Activated T-helper 1 cell treated with anti-CD3 and anti-CD28 coated beads, Interleukin-12 subunit alpha, Interleukin-12 subunit beta, Interleukin-2, Interleukin-4 antibody, amounts not matched to agents 30 ng/mL and 10 ng/mL and 1 ng/mL, durations not matched to agents 14 hours and 24 hours and 36 hours (primary cell): ENCODE data around the gene C11orf42. TPM values are rescaled to one million over a fixed set of nuclear protein-coding genes. Genes with fewer than 3 reads are reported as not detected.

ENCODE experiments used
- DNase-seq: peaks from one replicate; pipeline ENCODE4 v3.0.0; 2021; ENCODE audit warnings: low spot score
- H3K27ac Mint-ChIP-seq: one replicate; pipeline ENCODE4 v1.8.0; 2021; ENCODE audit warnings: mild to moderate bottlenecking, mixed read lengths
- H3K27me3 Mint-ChIP-seq: one replicate; pipeline ENCODE4 v1.8.0; 2022; ENCODE audit warnings: mild to moderate bottlenecking, moderate library complexity, mixed read lengths; ENCODE audit not compliant: insufficient read depth
- H3K36me3 Mint-ChIP-seq: one replicate; pipeline ENCODE4 v1.8.0; 2021; ENCODE audit warnings: low read depth, mixed read lengths
- H3K4me1 Mint-ChIP-seq: one replicate; pipeline ENCODE4 v1.8.0; 2021; ENCODE audit warnings: low read depth, mixed read lengths
- H3K4me3 Mint-ChIP-seq: one replicate; pipeline ENCODE4 v1.8.0; 2021; ENCODE audit warnings: mild to moderate bottlenecking, moderate library complexity, mixed read lengths
- H3K9me3 Mint-ChIP-seq: one replicate; pipeline ENCODE4 v1.8.0; 2021; ENCODE audit warnings: mixed read lengths
- intact Hi-C: fragments of 100-400 bp; cut with micrococcal nuclease; formaldehyde crosslinking; loops from one replicate; pipeline ENCODE4 v1.15.1; 2024
- total RNA-seq: library from RNA; stranded (reverse); gene quantifications from 2 replicates; pipeline ENCODE4 v1.2.3, GENCODE V29; 2022

The C11orf42 gene
- total RNA-seq, 1 donor from 2014 or later: not detected

- intact Hi-C loops: no loop called here
- DNase-seq: peak; percentile 22
- peaks cover 3% of the 10 kb centered on the region for H3K27me3 Mint-ChIP-seq
These were observed 2.0 kb upstream of the C11orf42 start for GRCh38 chr11:6203327-6203726.

GRCh38 chr11:6204706-6205105 is 651 bp upstream of the C11orf42 start:
- peaks cover 36% of the 10 kb centered on the region for H3K4me1 Mint-ChIP-seq
- H3K36me3 Mint-ChIP-seq: peaks cover 17% of the 10 kb centered on the region

More at GRCh38 chr11:6203327-6203726, 2.0 kb upstream of the C11orf42 start:
- peaks cover 12% of the 10 kb centered on the region for H3K36me3 Mint-ChIP-seq
- H3K9me3 Mint-ChIP-seq: no peaks in the 10 kb centered on the region
- H3K4me3 Mint-ChIP-seq: peak overlapping the region; percentile 32
- no peak overlapping the region for H3K27ac Mint-ChIP-seq
- H3K4me1 Mint-ChIP-seq: peaks cover 36% of the 10 kb centered on the region

DNA sequence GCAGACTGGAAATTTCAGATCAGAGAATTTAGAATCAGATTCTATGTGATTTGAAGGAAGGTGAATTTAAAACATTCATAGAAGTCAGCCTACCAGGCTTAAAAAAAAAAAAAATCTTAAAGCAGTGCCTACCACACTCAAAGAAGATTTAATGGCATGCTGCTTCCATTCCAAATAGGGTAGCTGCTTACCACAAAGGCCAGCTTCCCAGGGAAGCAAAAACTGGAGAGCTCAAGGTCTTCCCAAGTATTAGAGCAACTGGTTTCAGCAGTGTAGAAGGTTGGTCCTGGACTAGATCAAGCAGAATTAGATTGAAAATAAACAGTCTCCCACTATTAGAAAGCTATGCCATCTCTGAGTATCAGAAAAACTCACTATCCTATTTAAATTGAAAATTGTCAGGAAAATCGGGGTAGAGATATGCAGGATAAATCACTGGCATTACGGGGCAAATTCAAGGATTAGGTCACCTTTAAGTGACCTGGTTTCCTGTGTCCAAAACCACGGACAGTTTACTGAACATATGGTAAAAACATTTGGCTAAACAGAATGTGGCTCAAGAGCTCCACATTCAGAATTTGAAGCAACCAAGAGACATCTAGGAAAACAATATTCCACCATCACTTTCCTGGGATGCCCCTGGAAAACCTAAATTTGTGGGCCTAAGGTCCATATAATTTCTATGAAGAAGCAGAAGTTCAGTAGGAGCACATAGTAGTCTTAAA is 1.3 kb downstream of the C11orf42 start:
- Mint-ChIP-seq H3K27ac (no peak overlapping the region), H3K9me3 (no peaks in the 10 kb centered on the region), H3K4me3 (no peak overlapping the region), H3K27me3 (no peaks in the 10 kb centered on the region), H3K4me1 (peaks cover 29% of the 10 kb centered on the region), H3K36me3 (peaks cover 18% of the 10 kb centered on the region)
- no peak for DNase-seq
- intact Hi-C loops: no loop called here

More at GRCh38 chr11:6204706-6205105, 651 bp upstream of the C11orf42 start:
- H3K9me3 Mint-ChIP-seq: no peaks in the 10 kb centered on the region
- H3K4me3 Mint-ChIP-seq: no peak overlapping the region
- H3K27ac Mint-ChIP-seq: no peak overlapping the region
- intact Hi-C loops: no loop called here
- DNase-seq: no peak
- peaks cover 3% of the 10 kb centered on the region for H3K27me3 Mint-ChIP-seq

- Mint-ChIP-seq H3K27ac (no peak overlapping the region), H3K4me3 (no peak overlapping the region), H3K27me3 (no peaks in the 10 kb centered on the region), H3K9me3 (no peaks in the 10 kb centered on the region), H3K4me1 (no peaks in the 10 kb centered on the region), H3K36me3 (peaks cover 16% of the 10 kb centered on the region)
- DNase-seq: no peak
- intact Hi-C loops: no loop called here
These were observed 4.4 kb downstream of the C11orf42 start for GRCh38 chr11:6209801-6210200.

GRCh38 chr11:6210274-6210955 is 5.1 kb downstream of the C11orf42 start:
- H3K9me3 Mint-ChIP-seq: no peaks in the 10 kb centered on the region
- H3K36me3 Mint-ChIP-seq: peaks cover 19% of the 10 kb centered on the region
- no peaks in the 10 kb centered on the region for H3K4me1 Mint-ChIP-seq
- no peaks in the 10 kb centered on the region for H3K27me3 Mint-ChIP-seq
- no peak for DNase-seq
- intact Hi-C loops: no loop called here
- H3K27ac Mint-ChIP-seq: no peak overlapping the region
- H3K4me3 Mint-ChIP-seq: no peak overlapping the region

DNA sequence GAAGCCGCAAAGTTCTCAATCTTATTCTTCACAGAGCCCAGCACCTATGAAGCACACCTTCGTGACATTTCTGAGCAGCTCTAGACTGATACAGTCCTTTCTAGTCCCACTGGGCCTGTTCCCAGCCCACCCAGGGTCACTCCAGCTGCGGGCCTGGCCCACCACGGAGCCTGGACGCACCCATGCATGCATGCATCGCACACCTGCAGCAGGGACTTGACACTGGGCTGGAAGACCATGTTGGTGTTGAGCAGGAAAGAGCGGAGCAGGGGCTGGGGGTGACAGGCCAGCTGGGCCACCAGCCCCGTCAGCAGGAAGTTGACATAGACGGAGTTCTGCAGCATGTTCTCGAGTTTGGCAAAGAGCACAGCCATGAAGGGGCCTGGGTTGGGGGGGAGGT is 9.2 kb downstream of the C11orf42 start:
- Mint-ChIP-seq H3K4me3 (no peak overlapping the region), H3K36me3 (peaks cover 21% of the 10 kb centered on the region), H3K27me3 (no peaks in the 10 kb centered on the region), H3K9me3 (no peaks in the 10 kb centered on the region), H3K27ac (no peak overlapping the region), H3K4me1 (peaks cover 5% of the 10 kb centered on the region)
- no peak for DNase-seq
- intact Hi-C loops: no loop called here

GRCh38 chr11:6216501-6216900 is 11.1 kb downstream of the C11orf42 start:
- H3K27me3 Mint-ChIP-seq: no peaks in the 10 kb centered on the region
- no peak for DNase-seq
- intact Hi-C loops: no loop called here
- no peak overlapping the region for H3K4me3 Mint-ChIP-seq
- peaks cover 24% of the 10 kb centered on the region for H3K36me3 Mint-ChIP-seq
- peaks cover 10% of the 10 kb centered on the region for H3K4me1 Mint-ChIP-seq
- no peaks in the 10 kb centered on the region for H3K9me3 Mint-ChIP-seq
- no peak overlapping the region for H3K27ac Mint-ChIP-seq

- Mint-ChIP-seq H3K9me3 (no peaks in the 10 kb centered on the region), H3K36me3 (peaks cover 32% of the 10 kb centered on the region), H3K4me3 (no peak overlapping the region), H3K4me1 (peaks cover 10% of the 10 kb centered on the region), H3K27me3 (no peaks in the 10 kb centered on the region), H3K27ac (no peak overlapping the region)
- no peak for DNase-seq
- intact Hi-C loops: no loop called here
These were observed 12.4 kb downstream of the C11orf42 start for GRCh38 chr11:6217722-6218121.

- Mint-ChIP-seq H3K36me3 (peaks cover 35% of the 10 kb centered on the region), H3K27me3 (no peaks in the 10 kb centered on the region), H3K4me1 (peaks cover 10% of the 10 kb centered on the region), H3K27ac (peak overlapping the region; percentile 42), H3K4me3 (no peak overlapping the region), H3K9me3 (no peaks in the 10 kb centered on the region)
- intact Hi-C loops: no loop called here
- no peak for DNase-seq
These were observed 14.0 kb downstream of the C11orf42 start for GRCh38 chr11:6219359-6219758.

GRCh38 chr11:6223854-6224253 is 18.5 kb downstream of the C11orf42 start:
- H3K4me1 Mint-ChIP-seq: peaks cover 18% of the 10 kb centered on the region
- no peak overlapping the region for H3K27ac Mint-ChIP-seq
- DNase-seq: no peak
- peaks cover 34% of the 10 kb centered on the region for H3K36me3 Mint-ChIP-seq
- no peaks in the 10 kb centered on the region for H3K9me3 Mint-ChIP-seq
- no peak overlapping the region for H3K4me3 Mint-ChIP-seq
- intact Hi-C loops: no loop called here
- H3K27me3 Mint-ChIP-seq: no peaks in the 10 kb centered on the region

DNA sequence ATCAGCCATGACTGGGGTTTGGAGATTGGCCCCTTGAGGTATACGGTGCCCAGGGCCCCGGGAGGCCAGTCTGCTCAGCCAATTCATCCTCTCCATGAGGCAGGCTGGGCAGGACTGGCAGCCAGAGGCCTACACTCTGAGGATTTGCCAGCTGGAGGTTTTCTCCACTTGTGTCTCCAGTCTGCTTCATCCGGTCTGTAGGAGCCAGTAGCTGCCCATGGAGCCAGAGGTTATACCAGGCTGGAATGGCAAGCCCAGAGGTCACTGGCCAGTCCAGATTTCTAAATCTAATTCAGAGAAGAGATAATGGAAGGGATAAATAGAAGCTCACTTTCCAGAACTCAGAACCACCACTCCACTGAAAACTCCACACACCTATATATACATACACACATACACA is 19.1 kb downstream of the C11orf42 start:
- peaks cover 33% of the 10 kb centered on the region for H3K36me3 Mint-ChIP-seq
- no peak overlapping the region for H3K27ac Mint-ChIP-seq
- H3K9me3 Mint-ChIP-seq: no peaks in the 10 kb centered on the region
- H3K27me3 Mint-ChIP-seq: no peaks in the 10 kb centered on the region
- DNase-seq: no peak
- intact Hi-C loops: no loop called here
- peaks cover 16% of the 10 kb centered on the region for H3K4me1 Mint-ChIP-seq
- H3K4me3 Mint-ChIP-seq: no peak overlapping the region

DNA sequence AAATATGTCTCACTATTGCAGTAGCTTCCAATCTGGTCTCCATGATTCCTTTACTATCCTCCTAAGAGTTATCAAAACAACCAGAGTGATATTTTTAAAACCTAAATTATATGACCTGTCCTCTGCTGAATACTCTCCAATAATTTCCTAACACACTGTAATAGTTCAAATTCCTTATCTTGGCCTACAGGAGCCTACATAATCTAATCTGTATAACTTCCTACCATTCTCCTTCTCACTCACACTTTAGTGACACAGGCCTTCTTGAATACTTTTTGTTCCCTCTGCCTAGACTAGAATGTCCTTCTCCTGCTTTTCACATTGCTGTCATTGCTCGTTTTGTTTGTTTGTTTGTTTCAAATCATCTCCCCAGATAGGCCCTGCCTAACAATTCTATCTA is 19.7 kb downstream of the C11orf42 start:
- intact Hi-C loops: no loop called here
- no peak for DNase-seq
- H3K9me3 Mint-ChIP-seq: no peaks in the 10 kb centered on the region

DNA sequence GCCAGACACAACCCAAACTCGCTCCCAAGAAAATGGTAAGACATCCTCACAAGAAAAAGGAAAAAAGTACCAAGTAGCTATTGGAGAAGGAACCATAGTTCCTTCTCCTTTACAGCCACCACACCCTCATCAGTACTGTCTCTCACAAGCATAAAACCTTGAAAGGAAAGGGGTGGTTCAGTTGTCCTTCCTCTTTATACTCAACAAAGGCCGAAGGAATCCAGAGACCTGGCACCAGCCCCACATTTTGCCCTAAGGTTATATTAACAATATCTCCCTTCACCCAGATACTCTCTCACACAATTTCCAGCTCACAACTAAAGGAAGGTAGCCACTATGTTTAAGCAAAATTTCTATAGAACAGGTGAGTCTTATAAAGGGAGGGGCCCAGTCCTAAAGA is 20.5 kb downstream of the C11orf42 start:
- Mint-ChIP-seq H3K27me3 (no peaks in the 10 kb centered on the region), H3K9me3 (no peaks in the 10 kb centered on the region), H3K27ac (no peak overlapping the region), H3K36me3 (peaks cover 31% of the 10 kb centered on the region), H3K4me1 (peaks cover 24% of the 10 kb centered on the region), H3K4me3 (no peak overlapping the region)
- intact Hi-C loops: no loop called here
- no peak for DNase-seq

More for the DNA sequence above, 19.7 kb downstream of the C11orf42 start:
- H3K27me3 Mint-ChIP-seq: no peaks in the 10 kb centered on the region
- no peak overlapping the region for H3K4me3 Mint-ChIP-seq
- peaks cover 33% of the 10 kb centered on the region for H3K36me3 Mint-ChIP-seq
- peaks cover 16% of the 10 kb centered on the region for H3K4me1 Mint-ChIP-seq
- H3K27ac Mint-ChIP-seq: no peak overlapping the region
